Gastrocnemius medialis (tissue), 4 donors: ENCODE data around the gene POU2AF1. TPM values are rescaled to one million over a fixed set of nuclear protein-coding genes. Genes with fewer than 3 reads are reported as not detected.

Experiments used
- ATAC-seq, 2 donors: fragments of 150-250 bp; one replicate each; pipeline ENCODE4 v1.9.1; 2016
- DNase-seq, 2 donors: peaks; one replicate each; pipeline ENCODE4 v3.0.0-alpha.2; 2019
- H3K27ac ChIP-seq, 4 donors: fragments of 200-600 bp; sonication (generic); 1 replicate in 1 of 4; 2 replicates in 3 of 4; pipeline ENCODE4 v1.5.1; 2016 to 2018; ENCODE audit warnings: mild to moderate bottlenecking in 2 of 4, moderate library complexity in 1 of 4
- H3K27me3 ChIP-seq, 3 donors: fragments of 200-600 bp; sonication (generic) in 2 of 3; 1 replicate in 1 of 3; 2 replicates in 2 of 3; pipeline versions ENCODE4 v1.5.1 to v1.6.0; 2016 to 2019; ENCODE audit warnings: mild to moderate bottlenecking in 1 of 3, moderate library complexity in 1 of 3
- H3K36me3 ChIP-seq, 2 donors: fragments of 200-600 bp; sonication (generic) in 1 of 2; one replicate each; pipeline ENCODE4 v1.5.1; 2017 to 2018
- H3K4me1 ChIP-seq, 2 donors: fragments of 200-600 bp; sonication (generic) in 1 of 2; one replicate each; pipeline ENCODE4 v1.5.1; 2016 to 2017; ENCODE audit warnings: mild to moderate bottlenecking in 2 of 2
- H3K4me3 ChIP-seq, 4 donors: fragments of 200-600 bp; sonication (generic) in 3 of 4; 1 replicate in 1 of 4; 2 replicates in 3 of 4; pipeline ENCODE4 v1.5.1; 2016 to 2019; ENCODE audit warnings: mild to moderate bottlenecking in 2 of 4
- H3K9me3 ChIP-seq, 3 donors: fragments of 200-600 bp; sonication (generic) in 2 of 3; 1 replicate in 1 of 3; 2 replicates in 2 of 3; pipeline ENCODE4 v1.5.1; 2016 to 2019
- CTCF ChIP-seq, 5 experiments: fragments of 450-650 bp in 3 of 5; fragments of 200-600 bp in 2 of 5; sonication (generic) in 2 of 5; IDR thresholded peaks in 4 of 5; conservative IDR thresholded peaks in 1 of 5; 1 replicate in 4 of 5; 2 replicates in 1 of 5; pipeline ENCODE4 v1.5.1; 2016 to 2019; ENCODE audit warnings: antibody characterized with exemption in 5 of 5, mild to moderate bottlenecking in 3 of 5, moderate library complexity in 3 of 5
- POLR2A ChIP-seq, 2 donors: fragments of 450-650 bp; IDR thresholded peaks; one replicate each; pipeline ENCODE4 v1.6.1; 2017; ENCODE audit warnings: antibody characterized with exemption in 2 of 2, mild to moderate bottlenecking in 2 of 2, moderate library complexity in 2 of 2
- in situ Hi-C, 4 donors: fragments of 200-750 bp; cut with MboI; loops; one replicate each; pipeline versions ENCODE4 v1.15.0 to v1.8.0; 2017; ENCODE audit warnings: low sequenced_read_pairs in 4 of 4
- intact Hi-C: fragments of 100-400 bp; cut with DNase I; formaldehyde crosslinking; loops from one replicate; pipeline ENCODE4 v1.15.1; 2023; ENCODE audit warnings: low total_unique reads
- total RNA-seq, 4 donors: library from RNA; depleted of rRNA; stranded (reverse); fragments of >200 nt; gene quantifications; one replicate each; pipeline versions ENCODE4 v1.1.0 to v1.2.3, GENCODE V29; 2016

The POU2AF1 gene
- total RNA-seq, 4 donors from 2014 or later, result 0.29 to 0.78 TPM; not detected in 2

GRCh38 chr11:111354601-111354891 is 24.5 kb downstream of the POU2AF1 start:
- DNase-seq (no peak), ATAC-seq (no peak)
- H3K27me3 ChIP-seq, result no peaks in the 10 kb centered on the region
- H3K27ac ChIP-seq, result no peak overlapping the region
- H3K4me3 ChIP-seq, result no peak overlapping the region
- no peak for TF ChIP-seq POLR2A (IDR thresholded peaks at IDR 0.05)
- no peak for TF ChIP-seq CTCF (IDR thresholded peaks at IDR 0.05 in 4 of 5, conservative IDR thresholded peaks at IDR 0.05 in 1 of 5)
- in situ Hi-C loops, result no loop called here
- intact Hi-C loops, result no loop called here
- no peaks in the 10 kb centered on the region for H3K9me3 ChIP-seq
- H3K36me3 ChIP-seq, result no peaks in the 10 kb centered on the region
- H3K4me1 ChIP-seq, result no peaks in the 10 kb centered on the region

GRCh38 chr11:111353776-111354600 is 25.1 kb downstream of the POU2AF1 start:
- H3K27ac ChIP-seq, result no peak overlapping the region
- H3K27me3 ChIP-seq, result no peaks in the 10 kb centered on the region
- no peaks in the 10 kb centered on the region for H3K36me3 ChIP-seq
- no peaks in the 10 kb centered on the region for H3K9me3 ChIP-seq
- TF ChIP-seq POLR2A (IDR thresholded peaks at IDR 0.05) (no peak), CTCF (IDR thresholded peaks at IDR 0.05 in 4 of 5, conservative IDR thresholded peaks at IDR 0.05 in 1 of 5) (no peak)
- no peak for DNase-seq
- H3K4me1 ChIP-seq, result no peaks in the 10 kb centered on the region
- intact Hi-C loops (no loop called here), in situ Hi-C loops (no loop called here)
- ATAC-seq, result no peak
- H3K4me3 ChIP-seq, result no peak overlapping the region

GRCh38 chr11:111352935-111353710 is 26.0 kb downstream of the POU2AF1 start:
- no peaks in the 10 kb centered on the region for H3K9me3 ChIP-seq
- in situ Hi-C loops, result no loop called here
- intact Hi-C loops, result no loop called here
- no peaks in the 10 kb centered on the region for H3K27me3 ChIP-seq
- H3K27ac ChIP-seq, result no peak overlapping the region
- no peak overlapping the region for H3K4me3 ChIP-seq
- ATAC-seq, result no peak
- H3K36me3 ChIP-seq, result no peaks in the 10 kb centered on the region
- no peaks in the 10 kb centered on the region for H3K4me1 ChIP-seq
- no peak for DNase-seq
- TF ChIP-seq CTCF (IDR thresholded peaks at IDR 0.05 in 4 of 5, conservative IDR thresholded peaks at IDR 0.05 in 1 of 5), result no peak
- TF ChIP-seq POLR2A (IDR thresholded peaks at IDR 0.05), result no peak

- H3K27ac ChIP-seq, result no peak overlapping the region
- no peak for DNase-seq
Measured at GRCh38 chr11:111352231-111352746, 26.8 kb downstream of the POU2AF1 start.

More at GRCh38 chr11:111352231-111352746, 26.8 kb downstream of the POU2AF1 start:
- no peak overlapping the region for H3K4me3 ChIP-seq
- intact Hi-C loops, result no loop called here
- no peaks in the 10 kb centered on the region for H3K36me3 ChIP-seq
- H3K4me1 ChIP-seq, result no peaks in the 10 kb centered on the region
- H3K9me3 ChIP-seq, result no peaks in the 10 kb centered on the region
- H3K27me3 ChIP-seq, result no peaks in the 10 kb centered on the region
- TF ChIP-seq POLR2A (IDR thresholded peaks at IDR 0.05) (no peak), CTCF (IDR thresholded peaks at IDR 0.05 in 4 of 5, conservative IDR thresholded peaks at IDR 0.05 in 1 of 5) (no peak)
- ATAC-seq, result no peak
- in situ Hi-C loops, result no loop called here
